Astrocyte of the spinal cord (primary cell): ENCODE data around the gene GKAP1.
"Not testable (repeated sequence)": the region's sequence is repeated elsewhere in the genome, so short reads cannot be mapped to it uniquely, and the experiment has no call there.

ENCODE experiments used
- DNase-seq: peaks from one replicate; pipeline ENCODE4 v3.0.0; 2011; ENCODE audit warnings: low read depth, low spot score
- H3K4me3 ChIP-seq: 2 replicates; pipeline ENCODE4 v1.5.1; 2011; ENCODE audit warnings: low read depth, mild to moderate bottlenecking, low read length, moderate library complexity
- CTCF ChIP-seq: IDR thresholded peaks from 2 replicates; pipeline ENCODE4 v1.5.1; 2012; ENCODE audit warnings: low read depth, mild to moderate bottlenecking, low read length, inconsistent platforms
- in situ Hi-C: cut with HindIII; loops from 2 replicates; pipeline ENCODE4 v1.10.0; 2017; ENCODE audit warnings: low sequenced_read_pairs

Gene GKAP1

GRCh38 chr9:83706676-83707517 lies 110.7 kb downstream of the GKAP1 start:
- peak overlapping the region; percentile 65 for H3K4me3 ChIP-seq
- peak; percentile 34 for DNase-seq
- no peak for TF ChIP-seq CTCF
- in situ Hi-C loops = no loop called here

- H3K4me3 ChIP-seq, DNase-seq, in situ Hi-C loops: not testable (repeated sequence)
These were observed 112.3 kb downstream of the GKAP1 start for GRCh38 chr9:83705219-83705651.

DNA sequence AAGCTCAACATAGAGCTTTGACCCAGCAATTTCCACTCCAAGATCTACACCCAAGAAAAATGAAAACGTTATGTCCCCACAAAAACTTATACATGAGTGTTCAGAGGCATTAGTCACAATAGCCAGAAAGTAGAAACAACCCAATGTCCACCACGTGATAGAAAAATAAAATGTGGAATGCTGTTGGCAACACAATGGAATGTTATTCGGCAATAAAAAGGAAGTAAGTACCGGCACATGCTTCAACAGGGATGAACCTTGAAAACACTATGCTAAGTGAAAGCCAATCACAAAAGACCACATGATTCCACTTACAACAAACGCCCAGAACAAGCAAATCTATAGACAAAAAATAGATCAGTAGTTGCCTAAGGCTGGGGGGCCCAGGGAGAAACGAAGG lies 115.8 kb downstream of the GKAP1 start:
- no peak overlapping the region for H3K4me3 ChIP-seq
- in situ Hi-C loops = no loop called here
- TF ChIP-seq CTCF = no peak
- DNase-seq = peak; percentile 75

DNA sequence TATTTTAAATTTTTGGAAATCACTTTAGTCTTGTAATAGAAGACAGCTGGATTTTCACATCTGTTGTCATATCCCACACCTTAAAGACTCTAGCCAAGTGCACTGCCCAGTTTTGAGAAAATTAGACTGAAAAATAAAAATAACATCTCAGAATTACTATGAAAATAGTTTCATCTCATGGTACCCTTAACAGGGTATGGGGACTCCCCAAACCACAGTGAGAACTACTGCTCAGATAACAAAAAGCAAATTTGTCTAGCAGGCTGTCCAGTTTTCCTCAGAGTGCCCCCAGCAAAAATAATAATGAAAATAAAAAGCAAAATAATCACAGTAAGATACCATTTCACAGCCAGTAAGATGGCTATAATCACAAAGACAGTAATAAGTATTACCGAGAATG lies 116.3 kb downstream of the GKAP1 start:
- no peak for DNase-seq
- no peak overlapping the region for H3K4me3 ChIP-seq
- in situ Hi-C loops = no loop called here
- no peak for TF ChIP-seq CTCF

GRCh38 chr9:83699615-83700014 lies 118.0 kb downstream of the GKAP1 start:
- in situ Hi-C loops = no loop called here
- no peak overlapping the region for H3K4me3 ChIP-seq
- TF ChIP-seq CTCF = no peak
- no peak for DNase-seq

DNA sequence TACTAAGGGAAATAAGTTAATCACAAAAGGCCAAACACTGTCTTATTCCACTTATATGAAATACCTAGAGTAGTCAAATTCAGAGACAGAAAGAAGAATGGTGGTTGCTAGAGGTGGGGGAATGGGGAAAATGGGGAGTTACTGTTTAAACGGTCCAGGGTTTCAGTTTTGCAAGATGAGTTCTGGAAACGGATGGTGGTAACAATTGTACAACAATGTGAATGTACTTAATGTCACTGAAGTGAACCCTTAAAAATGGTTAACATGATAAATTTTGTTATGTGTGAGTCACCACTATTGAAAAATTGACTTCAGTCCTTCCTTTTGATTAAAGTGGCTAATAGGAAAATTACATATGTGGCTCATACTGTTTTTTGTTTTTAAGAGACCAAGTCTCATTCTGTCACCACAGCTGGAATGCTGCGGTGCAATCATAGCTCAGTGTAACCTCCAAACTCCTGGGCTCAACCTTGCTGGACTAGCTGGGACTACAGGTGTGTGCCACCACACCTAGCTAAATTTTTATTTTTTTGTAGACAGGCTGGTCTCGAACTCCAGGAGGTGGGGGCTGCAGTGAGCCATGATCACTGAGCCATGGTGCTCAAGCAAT lies 118.5 kb downstream of the GKAP1 start:
- DNase-seq = no peak
- in situ Hi-C loops = no loop called here
- no peak overlapping the region for H3K4me3 ChIP-seq
- TF ChIP-seq CTCF = no peak

DNA sequence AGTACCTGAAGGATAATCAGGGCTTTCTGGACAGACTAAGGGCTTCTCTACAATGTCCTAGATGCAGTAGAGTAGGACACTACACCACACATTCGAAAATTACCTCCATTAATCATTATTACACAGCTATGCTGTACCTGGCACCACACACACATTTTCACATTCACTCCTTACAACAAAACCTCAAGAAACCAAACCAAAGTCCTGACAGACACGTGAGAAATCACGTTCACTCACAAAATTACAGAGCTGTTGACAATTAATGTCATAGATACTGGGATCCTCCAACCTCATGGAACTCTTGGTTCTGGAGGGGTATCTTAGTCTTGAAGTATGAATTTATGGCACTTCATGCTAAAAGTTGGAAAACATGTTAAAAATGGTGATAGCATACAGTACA lies 126.1 kb downstream of the GKAP1 start:
- DNase-seq = no peak
- in situ Hi-C loops = no loop called here
- no peak for TF ChIP-seq CTCF
- no peak overlapping the region for H3K4me3 ChIP-seq
